HG03460 (cell line): Measurements from ENCODE around the gene HTT.

ENCODE experiments used
- ATAC-seq: cut with Tn5 transposase; IDR thresholded peaks from one replicate; pipeline ENCODE4 v1.9.1; 2021; ENCODE audit not compliant: unreplicated experiment

The HTT gene

DNA sequence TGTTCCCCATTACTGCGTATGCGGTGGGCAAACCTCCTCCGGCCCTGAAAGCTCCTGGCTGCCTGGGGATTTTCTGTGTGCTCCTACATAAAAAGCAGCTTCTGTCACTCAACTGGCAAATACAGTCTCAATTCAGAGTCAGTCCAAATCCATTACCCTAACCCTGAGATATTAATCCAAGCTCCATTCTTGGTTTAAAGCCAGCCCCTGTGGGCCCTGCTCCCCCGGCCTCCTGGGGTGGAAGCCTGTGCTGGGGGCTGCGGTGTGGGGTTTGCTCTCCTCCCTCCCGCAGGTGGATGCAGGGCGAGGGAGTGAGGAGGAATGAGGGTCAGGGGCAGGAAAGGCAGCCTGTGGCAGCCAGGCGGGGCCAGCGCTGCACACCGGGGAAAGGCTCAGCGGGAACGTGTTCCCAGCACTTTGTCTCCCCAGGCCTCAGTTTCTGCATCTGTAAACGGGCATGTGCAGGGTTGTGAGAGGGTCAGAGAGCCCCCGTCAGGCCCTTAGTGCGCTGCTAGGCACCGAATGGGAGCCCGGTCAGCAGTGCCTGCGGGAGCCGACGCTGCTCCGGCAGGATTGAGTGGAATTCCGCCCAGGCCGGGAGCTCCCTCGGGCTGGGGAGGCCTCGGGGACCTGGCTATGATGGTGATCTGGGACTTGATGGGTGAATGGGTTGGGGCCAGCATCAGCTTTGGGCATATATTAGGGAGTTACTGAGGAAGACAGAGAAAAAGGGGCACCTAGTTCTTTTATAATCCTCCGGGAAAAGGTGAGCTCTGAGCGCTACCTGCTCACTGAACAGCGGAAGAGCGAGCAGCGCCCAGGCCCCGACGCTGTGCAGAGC, 212.1 kb downstream of the HTT start:
- no peak for ATAC-seq

DNA sequence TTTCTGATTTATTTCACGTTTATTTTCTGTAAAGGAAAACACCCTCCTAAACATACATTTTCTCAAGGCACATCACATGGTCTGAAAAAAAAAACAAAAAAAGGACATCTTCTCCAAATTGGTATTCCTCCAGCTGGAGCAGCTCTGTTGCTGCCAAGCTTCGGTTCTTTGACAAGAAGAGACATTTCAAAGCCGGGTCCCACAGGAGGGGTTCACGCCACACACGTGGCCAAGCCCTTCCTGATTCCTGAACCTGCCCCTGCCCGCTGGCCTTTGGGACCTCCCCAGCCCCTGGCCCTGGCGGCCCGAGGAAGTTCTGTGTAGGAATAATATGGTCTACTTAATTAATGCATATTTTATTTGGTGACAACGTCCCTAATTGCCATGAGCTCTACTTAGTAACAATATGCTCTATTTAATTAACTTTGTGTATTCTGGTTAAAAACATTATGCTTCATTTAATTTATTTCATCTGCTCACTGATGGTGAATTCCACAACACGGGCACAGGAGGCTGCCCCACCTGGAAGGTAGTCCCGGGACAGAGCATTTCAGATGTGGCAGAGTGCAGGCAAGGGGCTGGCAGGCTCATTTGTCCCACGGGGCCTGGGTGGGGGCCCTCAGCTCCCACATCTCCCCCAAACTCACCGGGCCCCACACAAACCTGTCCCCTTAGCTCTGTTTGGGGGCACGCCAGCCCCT, 212.9 kb downstream of the HTT start:
- ATAC-seq, result no peak

DNA sequence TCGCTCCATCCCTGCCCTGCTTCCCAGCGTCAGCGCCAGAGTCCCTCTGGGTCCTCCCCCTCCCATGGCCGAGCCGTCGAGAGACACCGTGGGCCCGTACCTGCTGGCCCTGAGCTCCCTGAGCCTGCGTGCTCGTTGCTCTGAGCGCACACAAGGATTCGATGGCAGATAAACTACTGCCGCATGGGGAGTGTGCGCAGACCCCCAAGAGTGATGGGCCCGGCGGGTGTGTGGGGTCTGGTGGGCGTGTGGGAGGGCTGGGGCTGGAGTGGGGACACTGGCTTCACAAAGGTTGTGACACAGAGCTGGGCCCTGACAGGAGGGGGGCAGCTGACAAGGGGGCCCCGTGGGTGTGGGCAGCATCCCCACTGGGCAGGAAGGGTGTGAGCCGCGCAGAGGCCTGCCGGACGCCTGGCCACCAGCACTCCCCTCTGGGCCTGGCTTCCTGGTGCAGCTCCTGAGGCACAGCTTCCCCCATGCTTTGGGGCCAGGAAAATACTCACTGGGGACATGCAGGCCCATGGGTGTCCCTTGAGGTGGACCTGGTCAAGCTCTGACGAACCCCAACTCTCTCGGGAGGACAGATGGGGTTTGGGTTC, 213.6 kb downstream of the HTT start:
- no peak for ATAC-seq

DNA sequence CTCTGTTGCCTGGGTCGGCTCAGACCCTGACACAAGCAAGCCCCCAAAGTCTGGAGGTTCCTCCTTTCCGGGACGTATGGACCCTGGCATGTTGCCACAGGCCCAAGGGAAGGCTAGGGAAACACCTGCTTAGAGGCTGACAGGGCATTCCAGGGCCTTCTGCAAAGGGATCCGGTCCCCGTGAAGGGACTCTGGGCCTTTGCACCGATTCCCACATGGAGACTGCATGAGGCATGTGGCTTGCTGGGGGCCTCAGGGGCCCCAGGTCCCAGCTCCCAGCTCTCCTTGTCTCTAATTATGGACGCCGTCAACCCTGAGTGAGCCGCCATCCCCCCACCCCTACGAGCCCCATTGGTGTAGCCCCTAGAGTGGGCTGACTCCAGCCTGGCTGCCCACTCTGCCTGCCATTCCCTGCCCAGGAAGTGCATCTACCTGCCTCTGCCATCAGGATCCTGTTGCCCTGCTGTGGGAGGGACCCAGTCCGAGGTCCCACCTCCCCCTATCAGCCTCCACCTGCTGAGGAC, 214.2 kb downstream of the HTT start:
- ATAC-seq, result no peak

DNA sequence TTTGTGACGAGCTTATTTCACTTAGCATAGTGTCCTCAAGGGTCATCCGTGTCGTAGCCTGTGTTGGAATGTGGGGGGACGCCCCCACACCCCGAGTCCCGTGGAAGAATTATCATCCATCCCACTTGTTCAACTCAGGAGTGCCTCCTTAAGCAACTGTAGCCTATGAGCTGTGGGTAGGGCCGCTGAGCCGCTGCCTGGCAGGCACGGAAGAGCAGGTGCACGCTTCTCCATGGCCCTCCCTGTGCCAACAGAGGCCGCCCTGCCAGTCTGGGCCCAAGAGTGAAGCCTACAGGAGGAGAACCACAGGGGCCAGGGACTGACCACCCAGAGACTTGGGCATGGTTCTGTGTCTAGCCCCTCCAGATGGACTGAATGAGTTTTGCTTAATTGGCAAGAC, 216.0 kb downstream of the HTT start:
- ATAC-seq, result no peak

DNA sequence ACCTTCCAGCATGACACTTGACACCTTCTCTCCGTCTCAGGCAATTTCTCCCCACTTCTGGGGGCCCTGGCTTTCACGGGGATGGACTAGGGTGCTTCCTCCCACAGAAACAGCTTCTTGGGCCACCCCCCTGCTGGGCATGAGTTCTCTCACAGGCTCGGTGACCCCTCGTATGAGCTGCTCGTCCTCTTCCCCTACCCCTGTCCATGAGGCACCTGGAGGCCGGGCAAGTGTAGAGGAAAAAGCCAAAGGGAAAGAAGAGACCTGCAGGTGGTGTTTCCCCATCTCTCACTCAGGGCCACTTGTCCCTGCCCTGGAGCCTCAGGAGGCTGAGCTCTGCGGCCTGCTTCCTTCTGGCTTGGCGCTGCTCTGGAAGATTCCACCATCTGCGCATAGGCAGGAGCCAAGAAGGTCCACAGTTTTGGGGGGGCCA, 216.4 kb downstream of the HTT start:
- ATAC-seq, result no peak

DNA sequence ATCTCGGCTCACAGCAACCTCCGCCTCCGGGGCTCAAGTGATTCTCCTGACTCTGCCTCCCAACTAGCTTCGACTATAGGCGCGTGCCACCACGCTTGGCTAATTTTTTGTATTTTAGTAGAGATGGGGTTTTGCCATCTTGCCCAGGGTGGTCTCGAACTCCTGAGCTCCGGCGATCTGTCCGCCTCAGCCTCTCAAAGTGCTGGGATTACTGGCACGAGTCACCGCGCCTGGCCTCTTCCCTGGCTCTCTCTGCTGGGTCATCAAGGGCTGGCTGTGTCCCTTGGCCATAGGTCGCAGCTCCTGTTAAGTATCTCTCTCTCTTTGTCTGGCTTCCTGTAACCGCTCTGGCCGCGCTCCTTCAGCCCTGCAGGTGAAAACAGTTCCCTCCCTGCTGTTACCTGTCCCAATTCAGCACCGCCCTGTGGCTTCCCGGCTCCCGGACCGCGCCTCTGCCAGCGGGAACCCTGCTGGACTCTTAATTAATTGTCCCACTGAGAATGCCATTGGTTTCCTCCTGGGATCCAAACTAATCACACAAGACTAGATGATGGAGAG, 217.0 kb downstream of the HTT start:
- no peak for ATAC-seq

DNA sequence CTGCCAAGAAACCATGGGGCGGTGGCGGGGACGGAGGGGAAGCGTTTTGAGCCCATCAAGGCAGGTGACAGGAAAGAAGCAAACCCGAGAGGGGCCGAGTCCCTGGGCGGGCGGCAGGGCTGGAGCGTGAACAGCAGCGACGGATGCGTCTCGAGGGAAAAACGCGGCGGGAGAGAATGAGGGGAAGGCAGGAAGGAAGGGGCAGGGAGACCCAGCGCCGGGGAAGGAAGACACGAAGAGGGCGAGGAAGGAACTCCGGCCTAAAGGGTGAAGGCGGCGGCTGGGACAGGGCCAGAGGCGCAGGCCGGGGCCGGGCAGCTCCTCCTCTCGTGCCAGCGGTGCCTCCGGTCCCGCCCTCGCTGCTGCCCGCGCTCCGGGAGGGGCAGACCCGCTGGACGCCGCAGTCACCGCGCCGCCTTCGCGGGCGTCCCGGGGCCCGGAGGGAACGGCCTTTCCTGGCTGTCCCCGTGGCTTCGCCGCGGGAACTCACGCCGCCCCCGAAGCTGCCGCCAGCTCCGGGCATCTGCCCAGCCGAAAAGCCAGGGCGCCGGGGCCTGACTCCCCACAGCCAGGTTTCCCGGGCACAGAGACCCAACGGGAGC, 217.6 kb downstream of the HTT start:
- ATAC-seq, result peak; percentile 28

DNA sequence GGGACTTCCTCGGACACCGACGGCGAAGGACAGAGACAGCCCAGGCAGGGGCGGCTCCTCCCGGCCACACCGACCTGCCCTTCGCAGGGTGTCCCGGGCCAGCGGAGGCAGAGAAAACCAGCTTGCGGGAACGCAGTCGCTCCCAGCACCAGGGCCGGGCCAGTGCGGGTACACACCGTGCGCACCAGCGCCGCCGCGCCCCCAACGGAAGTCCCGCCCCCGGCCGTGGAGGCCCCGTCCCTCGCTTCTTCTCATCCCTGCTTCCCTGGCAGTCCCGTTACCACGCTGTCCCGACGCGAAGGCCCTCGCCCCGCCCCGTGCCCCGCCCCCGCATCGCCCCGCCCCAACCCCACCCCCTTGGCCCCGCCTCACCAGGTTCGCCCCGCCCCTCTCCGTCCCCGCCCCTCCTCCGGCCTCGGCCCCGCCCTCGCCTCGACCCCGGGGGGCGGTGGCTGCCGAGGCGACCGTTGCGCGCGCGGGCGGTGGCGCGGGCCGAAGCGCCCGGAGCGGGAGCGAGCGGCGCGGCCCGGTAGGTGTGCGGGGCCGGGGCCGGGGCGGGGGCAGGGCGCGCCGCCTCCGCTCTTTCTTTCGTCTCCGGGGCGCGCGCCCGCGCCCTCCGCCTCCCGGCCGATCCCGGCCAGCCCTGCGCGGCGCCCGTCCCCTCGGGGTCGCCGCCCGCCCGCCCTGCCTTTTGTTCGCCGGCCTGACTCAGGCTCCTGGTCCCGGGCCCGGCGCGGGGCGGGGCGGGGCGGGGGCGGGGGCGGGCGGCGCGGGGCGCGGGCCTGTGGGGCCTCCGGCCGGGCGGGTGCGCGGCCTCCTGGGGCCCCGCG, 218.3 kb downstream of the HTT start, which contains the start of gene RGS12:
Gene RGS12 (plus strand): TSS at position 451 of the 830 bp plus-strand sequence. CDS start 23,150 bp downstream, outside the sequence.
- ATAC-seq, result peak; percentile 73
